Esophagus muscularis mucosa (tissue), 4 donors: Measurements from ENCODE around the gene ARG2.

Experiments used
- EP300 ChIP-seq: sonication (generic); formaldehyde crosslinking; IDR thresholded peaks from one replicate; pipeline ENCODE4 v1.6.1; 2017; ENCODE audit warnings: antibody characterized with exemption
- POLR2A ChIP-seq: fragments of 450-650 bp; IDR thresholded peaks from one replicate; pipeline ENCODE4 v1.6.1; 2017; ENCODE audit warnings: antibody characterized with exemption, moderate library complexity, mild to moderate bottlenecking, low read depth
- POLR2AphosphoS5 ChIP-seq, 2 donors: sonication (generic); formaldehyde crosslinking; IDR thresholded peaks; one replicate each; pipeline ENCODE4 v1.6.1; 2017; ENCODE audit warnings: antibody characterized with exemption in 2 of 2
- TF ChIP-seq, protein P1 (sequence below), 3 experiments: fragments of 200-600 bp in 2 of 3; fragments of 450-650 bp in 1 of 3; sonication (generic) in 2 of 3; IDR thresholded peaks; one replicate each; pipeline ENCODE4 v1.5.1; 2017 to 2019; ENCODE audit warnings: antibody characterized with exemption in 3 of 3, mild to moderate bottlenecking in 2 of 3, moderate library complexity in 1 of 3

DNA sequence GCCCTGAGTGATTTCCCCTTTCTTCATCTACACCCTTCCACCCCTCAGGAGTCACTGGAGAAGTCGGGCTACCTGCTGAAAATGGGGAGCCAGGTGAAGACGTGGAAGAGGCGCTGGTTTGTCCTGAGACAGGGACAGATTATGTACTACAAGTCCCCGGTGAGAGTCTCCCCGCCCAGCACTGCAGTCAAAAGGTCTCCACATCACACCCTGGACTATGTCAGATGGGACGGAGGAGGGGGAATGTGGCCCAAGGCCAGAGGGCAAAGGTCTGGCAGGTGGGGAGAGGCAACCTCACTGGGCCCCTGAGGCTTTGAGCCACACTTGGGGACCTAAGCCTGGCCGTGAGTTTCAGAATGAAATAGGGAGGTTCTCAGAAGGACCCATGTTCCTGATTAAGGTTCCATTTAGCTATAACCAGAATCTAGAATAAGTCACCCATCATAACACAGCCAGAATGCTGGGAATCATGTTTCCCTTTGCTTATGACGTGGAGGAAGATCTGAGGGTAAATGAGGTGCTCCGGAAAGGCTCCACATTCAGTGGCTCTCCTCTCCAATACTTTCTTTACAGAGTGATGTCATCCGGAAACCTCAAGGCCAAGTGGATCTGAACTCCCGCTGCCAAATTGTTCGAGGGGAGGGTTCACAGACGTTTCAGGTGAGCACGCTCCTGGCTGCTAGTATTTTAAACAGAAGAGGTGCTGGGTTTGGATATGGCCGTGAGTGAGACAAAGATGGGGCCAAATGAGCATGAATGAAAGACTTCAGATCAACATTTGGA, 46.3 kb upstream of the ARG2 start:
- TF ChIP-seq, protein P1, sequence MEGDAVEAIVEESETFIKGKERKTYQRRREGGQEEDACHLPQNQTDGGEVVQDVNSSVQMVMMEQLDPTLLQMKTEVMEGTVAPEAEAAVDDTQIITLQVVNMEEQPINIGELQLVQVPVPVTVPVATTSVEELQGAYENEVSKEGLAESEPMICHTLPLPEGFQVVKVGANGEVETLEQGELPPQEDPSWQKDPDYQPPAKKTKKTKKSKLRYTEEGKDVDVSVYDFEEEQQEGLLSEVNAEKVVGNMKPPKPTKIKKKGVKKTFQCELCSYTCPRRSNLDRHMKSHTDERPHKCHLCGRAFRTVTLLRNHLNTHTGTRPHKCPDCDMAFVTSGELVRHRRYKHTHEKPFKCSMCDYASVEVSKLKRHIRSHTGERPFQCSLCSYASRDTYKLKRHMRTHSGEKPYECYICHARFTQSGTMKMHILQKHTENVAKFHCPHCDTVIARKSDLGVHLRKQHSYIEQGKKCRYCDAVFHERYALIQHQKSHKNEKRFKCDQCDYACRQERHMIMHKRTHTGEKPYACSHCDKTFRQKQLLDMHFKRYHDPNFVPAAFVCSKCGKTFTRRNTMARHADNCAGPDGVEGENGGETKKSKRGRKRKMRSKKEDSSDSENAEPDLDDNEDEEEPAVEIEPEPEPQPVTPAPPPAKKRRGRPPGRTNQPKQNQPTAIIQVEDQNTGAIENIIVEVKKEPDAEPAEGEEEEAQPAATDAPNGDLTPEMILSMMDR (IDR thresholded peaks at IDR 0.05) = no peak
- TF ChIP-seq POLR2AphosphoS5 (IDR thresholded peaks at IDR 0.05) (no peak), POLR2A (no peak), EP300 (no peak)
